Hindlimb muscle (tissue), 1 donor: Measurements from ENCODE around the gene KRABD2. TPM values are rescaled to one million over a fixed set of nuclear protein-coding genes. Genes with fewer than 3 reads are reported as not detected.
"Not testable (repeated sequence)": the region's sequence is repeated elsewhere in the genome, so short reads cannot be mapped to it uniquely, and the experiment has no call there.

Source experiments
- DNase-seq: peaks from one replicate; pipeline ENCODE4 v3.0.0-alpha.2; 2013
- polyA plus RNA-seq: library from polyadenylated mRNA; unstranded; fragments of 120-200 nt; gene quantifications from one replicate; pipeline ENCODE4 v1.2.1, GENCODE V29; 2013; ENCODE audit not compliant: insufficient read length

Gene KRABD2

GRCh38 chr17:8360260-8360659 is 16.2 kb downstream of the KRABD2 start:
- DNase-seq, result no peak

GRCh38 chr17:8359769-8360168 is 16.7 kb downstream of the KRABD2 start:
- peak; percentile 59 for DNase-seq

- DNase-seq, result no peak
These were observed 18.6 kb downstream of the KRABD2 start for GRCh38 chr17:8357910-8358309.

GRCh38 chr17:8354236-8354635 is 22.3 kb downstream of the KRABD2 start:
- DNase-seq, result no peak

- DNase-seq, result no peak
These were observed 22.8 kb downstream of the KRABD2 start for GRCh38 chr17:8353736-8354135.

GRCh38 chr17:8350339-8350738 is 26.2 kb downstream of the KRABD2 start:
- no peak for DNase-seq

GRCh38 chr17:8347001-8347400 is 29.5 kb downstream of the KRABD2 start:
- not testable (repeated sequence) for DNase-seq

- DNase-seq, result no peak
These were observed 30.4 kb downstream of the KRABD2 start for GRCh38 chr17:8345951-8346665.

- no peak for DNase-seq
These were observed 31.3 kb downstream of the KRABD2 start for GRCh38 chr17:8345052-8345690.

GRCh38 chr17:8341456-8341855 is 35.0 kb downstream of the KRABD2 start:
- DNase-seq, result no peak

- DNase-seq, result no peak
These were observed 37.0 kb downstream of the KRABD2 start, which contains the start of gene ODF4 for GRCh38 chr17:8339540-8339939. Gene ODF4 (plus strand): TSS chr17:8339840. CDS start chr17:8340052, 212 bp downstream.

- no peak for DNase-seq
These were observed 37.8 kb downstream of the KRABD2 start for GRCh38 chr17:8338753-8339140.

GRCh38 chr17:8337802-8338752 is 38.4 kb downstream of the KRABD2 start:
- no peak for DNase-seq

- no peak for DNase-seq
These were observed 43.2 kb downstream of the KRABD2 start for GRCh38 chr17:8333281-8333680.

- DNase-seq, result no peak
These were observed 43.8 kb downstream of the KRABD2 start for GRCh38 chr17:8332688-8333087.

- DNase-seq, result no peak
These were observed 44.4 kb downstream of the KRABD2 start for GRCh38 chr17:8332128-8332527.

GRCh38 chr17:8327303-8327649 is 49.2 kb downstream of the KRABD2 start:
- DNase-seq, result no peak

Other genes starting within 250 kb of the KRABD2 start
- gene PER1, start 224.3 kb downstream of the KRABD2 start, polyA plus RNA-seq, result 72.6 TPM
- 68.4 TPM for gene VAMP2, start 213.8 kb downstream of the KRABD2 start, polyA plus RNA-seq
- gene TMEM107, start 200.3 kb downstream of the KRABD2 start, polyA plus RNA-seq, result 5.5 TPM
- gene BORCS6, start 186.5 kb downstream of the KRABD2 start, polyA plus RNA-seq, result 5.5 TPM
- 14.9 TPM for gene AURKB, start 166.1 kb downstream of the KRABD2 start, polyA plus RNA-seq
- gene CTC1, start 128.6 kb downstream of the KRABD2 start, polyA plus RNA-seq, result 19.5 TPM
- 34.9 TPM for gene PFAS, start 127.4 kb downstream of the KRABD2 start, polyA plus RNA-seq
- 21.0 TPM for gene RANGRF, start 88.0 kb downstream of the KRABD2 start, polyA plus RNA-seq
- 1.5 TPM for gene SLC25A35, start 81.3 kb downstream of the KRABD2 start, polyA plus RNA-seq
- gene ARHGEF15, start 66.5 kb downstream of the KRABD2 start, polyA plus RNA-seq, result 14.8 TPM
- not detected for gene ODF4, start 36.9 kb downstream of the KRABD2 start, polyA plus RNA-seq
- 2,898 TPM for gene RPL26, start 6.5 kb upstream of the KRABD2 start, polyA plus RNA-seq
- 0.09 TPM for gene RNF222, start 21.1 kb upstream of the KRABD2 start, polyA plus RNA-seq
- 41.9 TPM for gene NDEL1, start 59.2 kb upstream of the KRABD2 start, polyA plus RNA-seq